K562 (cell line): ENCODE results near the gene KIAA0825. TPM values are rescaled to one million over a fixed set of nuclear protein-coding genes. Genes with fewer than 3 reads are reported as not detected.
A peak's percentile ranks its signal among the peaks of the same experiment; 100 is the strongest.

ENCODE experiments used
- BMI1 ChIP-seq: fragments of 150-350 bp; IDR thresholded peaks from 2 replicates; pipeline ENCODE4 v1.6.1; 2014; ENCODE audit warnings: low read length
- CBX3 ChIP-seq, 2 experiments: IDR thresholded peaks; 1 replicate in 1 of 2; 2 replicates in 1 of 2; pipeline ENCODE4 v1.6.1; 2012; ENCODE audit warnings: inconsistent platforms in 2 of 2, low read length in 2 of 2, borderline replicate concordance in 1 of 2, control low read depth in 1 of 2
- CTBP1 ChIP-seq: fragments of 450-650 bp; IDR thresholded peaks from 2 replicates; pipeline ENCODE4 v1.6.1; 2016; ENCODE audit warnings: borderline replicate concordance
- ELF2 ChIP-seq: fragments of 250-450 bp; sonication (Bioruptor Pico); IDR thresholded peaks from 2 replicates; pipeline ENCODE4 v1.5.0; 2021; ENCODE audit warnings: mild to moderate bottlenecking
- ELF4 ChIP-seq: fragments of 450-650 bp; formaldehyde crosslinking; IDR thresholded peaks from 2 replicates; pipeline ENCODE4 v1.4.0; 2022; ENCODE audit warnings: missing genetic modification characterization
- FOSL1 ChIP-seq: fragments of 200-800 bp; sonication (Bioruptor generic); conservative IDR thresholded peaks from 2 replicates; pipeline ENCODE4 v1.6.1; 2016; ENCODE audit warnings: missing genetic modification characterization, missing compliant biosample characterization
- GATAD2B ChIP-seq: fragments of 450-650 bp; IDR thresholded peaks from 2 replicates; pipeline ENCODE4 v1.6.1; 2017; ENCODE audit warnings: mild to moderate bottlenecking, borderline replicate concordance
- HCFC1 ChIP-seq: IDR thresholded peaks from 2 replicates; pipeline ENCODE4 v1.6.1; 2012; ENCODE audit warnings: low read depth, low read length, improper control_type of control experiment
- HNRNPH1 ChIP-seq: fragments of 200-400 bp; formaldehyde crosslinking; optimal IDR thresholded peaks from 2 replicates; pipeline ENCODE3; 2017; ENCODE audit warnings: low read depth, mild to moderate bottlenecking, low read length, moderate library complexity
- MECOM ChIP-seq: fragments of 250-450 bp; sonication (Bioruptor Pico); IDR thresholded peaks from 2 replicates; pipeline ENCODE4 v1.8.0; 2022; ENCODE audit warnings: inconsistent platforms
- MTA3 ChIP-seq: fragments of 450-650 bp; formaldehyde crosslinking; IDR thresholded peaks from 2 replicates; pipeline ENCODE4 v1.6.1; 2017; ENCODE audit warnings: mild to moderate bottlenecking, borderline replicate concordance
- MYC ChIP-seq, 2 experiments: fragments of 250-450 bp in 1 of 2; sonication (Bioruptor Pico) in 1 of 2; IDR thresholded peaks; 2 replicates each; pipeline versions ENCODE4 v1.5.1 to v1.6.1; 2012 to 2021; ENCODE audit warnings: low read depth in 2 of 2, borderline replicate concordance in 1 of 2, improper control_type of control experiment in 1 of 2, low read length in 1 of 2, mild to moderate bottlenecking in 1 of 2, moderate library complexity in 1 of 2
- NR2C2 ChIP-seq, 2 experiments: fragments of 200-800 bp in 1 of 2; sonication (Bioruptor generic) in 1 of 2; sonication (generic) in 1 of 2; formaldehyde crosslinking in 1 of 2; IDR thresholded peaks; 2 replicates each; pipeline versions ENCODE4 v1.6.1 to v1.8.0; 2016 to 2022; ENCODE audit warnings: mild to moderate bottlenecking in 1 of 2, missing compliant biosample characterization in 1 of 2, missing genetic modification characterization in 1 of 2, missing genetic modification reagents in 1 of 2
- NRF1 ChIP-seq, 2 experiments: fragments of 450-650 bp; IDR thresholded peaks in 1 of 2; conservative IDR thresholded peaks in 1 of 2; 2 replicates each; pipeline ENCODE4 v1.6.1; 2014; ENCODE audit warnings: mild to moderate bottlenecking in 2 of 2
- PHTF2 ChIP-seq: fragments of 250-450 bp; sonication (Bioruptor Pico); IDR thresholded peaks from 2 replicates; pipeline ENCODE4 v1.5.0; 2021; ENCODE audit warnings: mild to moderate bottlenecking
- POLR2A ChIP-seq: fragments of 450-650 bp; conservative IDR thresholded peaks from 2 replicates; pipeline ENCODE4 v1.6.1; 2016
- POLR2G ChIP-seq: fragments of 200-400 bp; formaldehyde crosslinking; IDR thresholded peaks from 2 replicates; pipeline ENCODE4 v1.6.1; 2017; ENCODE audit warnings: low read depth, mild to moderate bottlenecking, antibody characterized with exemption, low read length, moderate library complexity
- SRF ChIP-seq, 2 experiments: fragments of 250-450, 450-650 bp in 1 of 2; sonication (Bioruptor Pico) in 1 of 2; sonication (generic) in 1 of 2; formaldehyde crosslinking; IDR thresholded peaks; 2 replicates each; pipeline versions ENCODE4 v1.5.0 to v1.5.1; 2020 to 2022; ENCODE audit warnings: mild to moderate bottlenecking in 1 of 2, missing genetic modification reagents in 1 of 2
- TRIM24 ChIP-seq, 2 experiments: fragments of 450-650 bp; IDR thresholded peaks; 2 replicates each; pipeline ENCODE4 v1.6.1; 2016
- ZNF165 ChIP-seq: fragments of 250-450 bp; sonication (Bioruptor Pico); IDR thresholded peaks from 2 replicates; pipeline ENCODE4 v1.4.0; 2020; ENCODE audit warnings: borderline replicate concordance
- ZNF699 ChIP-seq: fragments of 250-450 bp; sonication (Bioruptor Pico); IDR thresholded peaks from 2 replicates; pipeline ENCODE4 v1.8.0; 2021; ENCODE audit warnings: mild to moderate bottlenecking, moderate library complexity; ENCODE audit not compliant: insufficient replicate concordance
- polyA plus RNA-seq, 8 experiments: library from polyadenylated mRNA; depleted of rRNA in 4 of 8; stranded (reverse) in 5 of 8; unstranded in 3 of 8; fragments of >200 nt; fragmentation: Nextera tagmentation in 2 of 8; fragmentation: Illumina TruSeq in 1 of 8; extraction: Ambion mirVana in 2 of 8; extraction: Trizol in 1 of 8; gene quantifications; 2 replicates each; pipeline versions ENCODE4 v1.2.1 to v1.2.3, GENCODE V29; 2011 to 2014; ENCODE audit warnings: inconsistent platforms in 1 of 8, missing spikeins in 1 of 8
- total RNA-seq, 7 experiments: library from RNA; depleted of rRNA in 6 of 7; stranded (reverse); fragments of >200 nt in 6 of 7; fragmentation: Illumina TruSeq in 2 of 7; extraction: Trizol in 2 of 7; gene quantifications; 2 replicates each; pipeline versions ENCODE4 v1.2.1 to v1.2.3, GENCODE V29; 2011 to 2021; ENCODE audit warnings: low replicate concordance in 1 of 7
- TF ChIP-seq, protein P1 (sequence below): fragments of 450-650 bp; conservative IDR thresholded peaks from 2 replicates; pipeline ENCODE4 v1.6.1; 2016; ENCODE audit warnings: missing genetic modification characterization, low read depth, mild to moderate bottlenecking, missing compliant biosample characterization, moderate library complexity
- TF ChIP-seq, protein P2 (sequence below): fragments of 450-650 bp; IDR thresholded peaks from 2 replicates; pipeline ENCODE4 v1.6.1; 2016
- TF ChIP-seq, protein P3 (sequence below): fragments of 250-450 bp; sonication (Bioruptor Pico); IDR thresholded peaks from 2 replicates; pipeline ENCODE4 v1.5.0; 2021; ENCODE audit warnings: mild to moderate bottlenecking, borderline replicate concordance

The KIAA0825 gene
- total and polyA plus RNA-seq, 9 of the 15 experiments (the other 6 are each of a cell fraction or from before 2014, with no cell fraction given), result 0.05 to 0.36 (median 0.16) TPM; not detected in 1

DNA sequence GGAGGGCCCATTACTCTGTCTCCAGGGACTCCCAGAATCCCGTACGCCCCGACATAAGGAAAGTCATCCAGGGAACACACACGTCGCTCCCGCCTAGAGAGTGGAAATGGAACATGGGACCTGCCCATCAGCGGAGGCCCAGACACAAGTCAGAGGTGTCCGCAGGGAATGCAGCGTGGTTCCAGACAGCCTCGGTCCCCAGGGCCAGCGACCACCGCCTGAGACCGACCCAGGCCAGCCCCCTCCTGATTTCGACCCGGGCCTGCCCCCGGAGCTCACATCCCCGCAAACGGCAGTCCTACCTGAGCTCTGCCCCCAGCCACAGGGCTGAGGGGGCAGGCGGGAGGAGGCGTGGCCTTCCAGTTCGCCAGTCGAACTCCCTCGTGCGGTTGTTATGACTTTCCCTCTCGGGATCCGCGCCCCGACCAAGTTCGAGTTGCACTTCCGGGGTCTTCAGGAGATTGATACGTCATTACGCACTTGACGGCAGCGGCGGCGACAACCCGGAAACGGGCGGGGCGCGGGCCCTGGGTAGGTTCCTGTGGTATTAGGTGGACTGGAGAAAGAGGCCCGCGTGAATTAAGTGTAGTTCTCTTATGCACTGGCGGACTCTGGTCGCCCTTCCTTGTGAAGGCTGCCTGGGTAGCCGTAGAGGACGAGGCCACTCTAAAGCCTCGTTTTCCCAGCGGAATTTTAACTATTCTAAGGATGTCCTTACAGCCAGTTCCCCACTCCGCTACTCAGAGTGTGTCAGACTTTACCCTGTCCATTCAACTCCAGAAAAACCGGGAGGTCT, 507.0 kb downstream of the KIAA0825 start (continued):
- peak in 1 of 2 experiments; percentile 41; a peak in 1 of 3 replicates for TF ChIP-seq CBX3 (IDR thresholded peaks at IDR 0.05; ENCODE audit: borderline replicate concordance in 1 of 2, low read length in 2 of 2)
- TF ChIP-seq, protein P1, sequence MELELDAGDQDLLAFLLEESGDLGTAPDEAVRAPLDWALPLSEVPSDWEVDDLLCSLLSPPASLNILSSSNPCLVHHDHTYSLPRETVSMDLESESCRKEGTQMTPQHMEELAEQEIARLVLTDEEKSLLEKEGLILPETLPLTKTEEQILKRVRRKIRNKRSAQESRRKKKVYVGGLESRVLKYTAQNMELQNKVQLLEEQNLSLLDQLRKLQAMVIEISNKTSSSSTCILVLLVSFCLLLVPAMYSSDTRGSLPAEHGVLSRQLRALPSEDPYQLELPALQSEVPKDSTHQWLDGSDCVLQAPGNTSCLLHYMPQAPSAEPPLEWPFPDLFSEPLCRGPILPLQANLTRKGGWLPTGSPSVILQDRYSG (tag), result peak; percentile 42; the same call in 1 of the 2 replicates
- TF ChIP-seq PHTF2 (CRISPR knock-in tag), result no peak
- TF ChIP-seq MYC (IDR thresholded peaks at IDR 0.05; ENCODE audit: low read depth, low read length), result peak; percentile 88
- no peak for TF ChIP-seq MYC (CRISPR knock-in tag; IDR thresholded peaks at IDR 0.05; ENCODE audit: borderline replicate concordance, low read depth)
- TF ChIP-seq, protein P2, sequence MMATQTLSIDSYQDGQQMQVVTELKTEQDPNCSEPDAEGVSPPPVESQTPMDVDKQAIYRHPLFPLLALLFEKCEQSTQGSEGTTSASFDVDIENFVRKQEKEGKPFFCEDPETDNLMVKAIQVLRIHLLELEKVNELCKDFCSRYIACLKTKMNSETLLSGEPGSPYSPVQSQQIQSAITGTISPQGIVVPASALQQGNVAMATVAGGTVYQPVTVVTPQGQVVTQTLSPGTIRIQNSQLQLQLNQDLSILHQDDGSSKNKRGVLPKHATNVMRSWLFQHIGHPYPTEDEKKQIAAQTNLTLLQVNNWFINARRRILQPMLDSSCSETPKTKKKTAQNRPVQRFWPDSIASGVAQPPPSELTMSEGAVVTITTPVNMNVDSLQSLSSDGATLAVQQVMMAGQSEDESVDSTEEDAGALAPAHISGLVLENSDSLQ, result peak; percentile 76
- TF ChIP-seq ELF4 (CRISPR knock-in tag), result peak; percentile 97
- TF ChIP-seq BMI1, result no peak
- TF ChIP-seq NRF1 (conservative IDR thresholded peaks at IDR 0.05 in 1 of 2, IDR thresholded peaks at IDR 0.05 in 1 of 2), result peak in 1 of 2 experiments; percentile 27; a peak in 2 of 4 replicates
- TF ChIP-seq, protein P3, sequence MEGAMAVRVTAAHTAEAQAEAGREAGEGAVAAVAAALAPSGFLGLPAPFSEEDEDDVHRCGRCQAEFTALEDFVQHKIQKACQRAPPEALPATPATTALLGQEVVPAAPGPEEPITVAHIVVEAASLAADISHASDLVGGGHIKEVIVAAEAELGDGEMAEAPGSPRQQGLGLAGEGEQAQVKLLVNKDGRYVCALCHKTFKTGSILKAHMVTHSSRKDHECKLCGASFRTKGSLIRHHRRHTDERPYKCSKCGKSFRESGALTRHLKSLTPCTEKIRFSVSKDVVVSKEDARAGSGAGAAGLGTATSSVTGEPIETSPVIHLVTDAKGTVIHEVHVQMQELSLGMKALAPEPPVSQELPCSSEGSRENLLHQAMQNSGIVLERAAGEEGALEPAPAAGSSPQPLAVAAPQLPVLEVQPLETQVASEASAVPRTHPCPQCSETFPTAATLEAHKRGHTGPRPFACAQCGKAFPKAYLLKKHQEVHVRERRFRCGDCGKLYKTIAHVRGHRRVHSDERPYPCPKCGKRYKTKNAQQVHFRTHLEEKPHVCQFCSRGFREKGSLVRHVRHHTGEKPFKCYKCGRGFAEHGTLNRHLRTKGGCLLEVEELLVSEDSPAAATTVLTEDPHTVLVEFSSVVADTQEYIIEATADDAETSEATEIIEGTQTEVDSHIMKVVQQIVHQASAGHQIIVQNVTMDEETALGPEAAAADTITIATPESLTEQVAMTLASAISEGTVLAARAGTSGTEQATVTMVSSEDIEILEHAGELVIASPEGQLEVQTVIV (CRISPR knock-in tag), result no peak
- peak; percentile 65; the same call in 1 of the 2 replicates for TF ChIP-seq CTBP1
- peak; percentile 96 for TF ChIP-seq ELF2 (CRISPR knock-in tag)
- no peak for TF ChIP-seq HNRNPH1
- TF ChIP-seq POLR2A, result peak; percentile 81
- TF ChIP-seq GATAD2B, result peak; percentile 67; the same call in 1 of the 2 replicates
- TF ChIP-seq FOSL1, result 0 out of 2 replicates have a peak, but pooled peaks have one; percentile 39
- peak in 1 of 2 experiments; percentile 44; a peak in 1 of 4 replicates for TF ChIP-seq TRIM24 (IDR thresholded peaks at IDR 0.05)
- peak; percentile 88 for TF ChIP-seq POLR2G
- TF ChIP-seq ZNF699 (CRISPR knock-in tag), result no peak
- TF ChIP-seq MECOM (CRISPR knock-in tag), result no peak
- no peak for TF ChIP-seq ZNF165 (CRISPR knock-in tag)
- peak; percentile 67 for TF ChIP-seq HCFC1
- TF ChIP-seq SRF (CRISPR knock-in tag; IDR thresholded peaks at IDR 0.05), result peak in 1 of 2 experiments; percentile 49; a peak in 1 of 4 replicates
- peak; percentile 85 for TF ChIP-seq NR2C2 (CRISPR knock-in tag; IDR thresholded peaks at IDR 0.05)
- TF ChIP-seq NR2C2 (tag; IDR thresholded peaks at IDR 0.05), result peak; percentile 97
- 0 out of 2 replicates have a peak, but pooled peaks have one; percentile 73 for TF ChIP-seq MTA3
